Activated effector memory CD4-positive, alpha-beta T cell treated with Interleukin-2 at 50 U/mL for 16 hours (primary cell): ENCODE results near the gene LCOR.
A peak's percentile ranks its signal among the peaks of the same experiment; 100 is the strongest.

Source experiments
- DNase-seq: peaks from one replicate; pipeline ENCODE4 v3.0.0-alpha.2; 2020

LCOR gene

GRCh38 chr10:97037365-97038361 is 205.6 kb downstream of the LCOR start:
- DNase-seq, result peak; percentile 48

GRCh38 chr10:97038688-97039087 is 206.6 kb downstream of the LCOR start:
- no peak for DNase-seq

GRCh38 chr10:97039538-97040247 is 207.6 kb downstream of the LCOR start:
- no peak for DNase-seq

- no peak for DNase-seq
These were observed 208.1 kb downstream of the LCOR start for GRCh38 chr10:97040248-97040584.

GRCh38 chr10:97040706-97041105 is 208.6 kb downstream of the LCOR start:
- no peak for DNase-seq

GRCh38 chr10:97042081-97042480 is 210.0 kb downstream of the LCOR start:
- no peak for DNase-seq

- DNase-seq, result no peak
These were observed 210.8 kb downstream of the LCOR start for GRCh38 chr10:97042716-97043562.

- no peak for DNase-seq
These were observed 211.4 kb downstream of the LCOR start for GRCh38 chr10:97043563-97043855.
